KOPT-K1 (cell line): Measurements from ENCODE around the gene FBN2.

Experiments
- H3K27ac ChIP-seq: fragments of 200-600 bp; sonication (generic); 2 replicates; pipeline ENCODE4 v1.5.1; 2016; ENCODE audit warnings: antibody characterized with exemption, mild to moderate bottlenecking, low read depth, low read length; ENCODE audit not compliant: poor library complexity, severe bottlenecking
- H3K36me3 ChIP-seq: fragments of 200-600 bp; sonication (generic); 2 replicates; pipeline ENCODE4 v1.5.1; 2017; ENCODE audit warnings: antibody characterized with exemption, mild to moderate bottlenecking, low read length, moderate library complexity; ENCODE audit not compliant: insufficient read depth
- H3K9me3 ChIP-seq: fragments of 200-600 bp; sonication (generic); 2 replicates; pipeline ENCODE4 v1.5.1; 2017; ENCODE audit warnings: antibody characterized with exemption, low read length, mild to moderate bottlenecking; ENCODE audit not compliant: insufficient read depth, poor library complexity, severe bottlenecking

The FBN2 gene

GRCh38 chr5:128435861-128436260 is 102.2 kb downstream of the FBN2 start:
- Histone ChIP-seq H3K36me3 (no peaks in the 10 kb centered on the region), H3K27ac (no peak overlapping the region), H3K9me3 (no peaks in the 10 kb centered on the region)

GRCh38 chr5:128434993-128435392 is 103.1 kb downstream of the FBN2 start:
- H3K36me3 ChIP-seq: no peaks in the 10 kb centered on the region
- H3K27ac ChIP-seq: no peak overlapping the region
- no peaks in the 10 kb centered on the region for H3K9me3 ChIP-seq

- Histone ChIP-seq H3K9me3 (no peaks in the 10 kb centered on the region), H3K27ac (no peak overlapping the region), H3K36me3 (no peaks in the 10 kb centered on the region)
Measured at GRCh38 chr5:128432913-128433440, 105.1 kb downstream of the FBN2 start.

- H3K27ac ChIP-seq: no peak overlapping the region
- H3K9me3 ChIP-seq: no peaks in the 10 kb centered on the region
- H3K36me3 ChIP-seq: no peaks in the 10 kb centered on the region
Measured at GRCh38 chr5:128427921-128428320, 110.1 kb downstream of the FBN2 start.

- no peaks in the 10 kb centered on the region for H3K9me3 ChIP-seq
- no peaks in the 10 kb centered on the region for H3K36me3 ChIP-seq
- H3K27ac ChIP-seq: no peak overlapping the region
Measured at GRCh38 chr5:128426090-128426534, 111.9 kb downstream of the FBN2 start.

GRCh38 chr5:128424646-128425045 is 113.4 kb downstream of the FBN2 start:
- Histone ChIP-seq H3K27ac (no peak overlapping the region), H3K9me3 (no peaks in the 10 kb centered on the region), H3K36me3 (no peaks in the 10 kb centered on the region)

GRCh38 chr5:128422612-128423011 is 115.4 kb downstream of the FBN2 start:
- Histone ChIP-seq H3K27ac (no peak overlapping the region), H3K9me3 (no peaks in the 10 kb centered on the region), H3K36me3 (no peaks in the 10 kb centered on the region)

- H3K36me3 ChIP-seq: no peaks in the 10 kb centered on the region
- no peaks in the 10 kb centered on the region for H3K9me3 ChIP-seq
- no peak overlapping the region for H3K27ac ChIP-seq
Measured at GRCh38 chr5:128414469-128414868, 123.6 kb downstream of the FBN2 start.

GRCh38 chr5:128413356-128413755 is 124.7 kb downstream of the FBN2 start:
- H3K9me3 ChIP-seq: no peaks in the 10 kb centered on the region
- no peaks in the 10 kb centered on the region for H3K36me3 ChIP-seq

GRCh38 chr5:128412145-128412930 is 125.7 kb downstream of the FBN2 start:
- Histone ChIP-seq H3K9me3 (no peaks in the 10 kb centered on the region), H3K27ac (no peak overlapping the region), H3K36me3 (no peaks in the 10 kb centered on the region)

More at GRCh38 chr5:128413356-128413755, 124.7 kb downstream of the FBN2 start:
- H3K27ac ChIP-seq: no peak overlapping the region

GRCh38 chr5:128409166-128409800 is 128.8 kb downstream of the FBN2 start:
- Histone ChIP-seq H3K27ac (no peak overlapping the region), H3K9me3 (no peaks in the 10 kb centered on the region), H3K36me3 (no peaks in the 10 kb centered on the region)

GRCh38 chr5:128408622-128409021 is 129.4 kb downstream of the FBN2 start:
- no peaks in the 10 kb centered on the region for H3K9me3 ChIP-seq
- H3K36me3 ChIP-seq: no peaks in the 10 kb centered on the region
- no peak overlapping the region for H3K27ac ChIP-seq

GRCh38 chr5:128407944-128408343 is 130.1 kb downstream of the FBN2 start:
- Histone ChIP-seq H3K27ac (no peak overlapping the region), H3K9me3 (no peaks in the 10 kb centered on the region), H3K36me3 (no peaks in the 10 kb centered on the region)

- H3K27ac ChIP-seq: no peak overlapping the region
- H3K36me3 ChIP-seq: no peaks in the 10 kb centered on the region
- H3K9me3 ChIP-seq: no peaks in the 10 kb centered on the region
Measured at GRCh38 chr5:128406803-128407202, 131.2 kb downstream of the FBN2 start.

- Histone ChIP-seq H3K36me3 (no peaks in the 10 kb centered on the region), H3K27ac (no peak overlapping the region), H3K9me3 (no peaks in the 10 kb centered on the region)
Measured at GRCh38 chr5:128405159-128405558, 132.9 kb downstream of the FBN2 start.
